SK-N-MC (cell line): Measurements from ENCODE around the gene SLC1A6.

Source experiments
- EZH2 ChIP-seq: fragments of 200-600 bp; sonication (generic); IDR thresholded peaks from one replicate; pipeline ENCODE4 v1.6.1; 2017; ENCODE audit warnings: antibody characterized with exemption
- FOXP2 ChIP-seq: optimal IDR thresholded peaks from 2 replicates; pipeline ENCODE3; 2011; ENCODE audit warnings: mild to moderate bottlenecking, moderate library complexity; ENCODE audit not compliant: insufficient read depth; ENCODE audit errors: extremely low read length, control extremely low read depth
- POLR2AphosphoS5 ChIP-seq: IDR thresholded peaks from 2 replicates; pipeline ENCODE4 v1.6.1; 2012; ENCODE audit warnings: mild to moderate bottlenecking, low read depth, low read length, borderline replicate concordance

DNA sequence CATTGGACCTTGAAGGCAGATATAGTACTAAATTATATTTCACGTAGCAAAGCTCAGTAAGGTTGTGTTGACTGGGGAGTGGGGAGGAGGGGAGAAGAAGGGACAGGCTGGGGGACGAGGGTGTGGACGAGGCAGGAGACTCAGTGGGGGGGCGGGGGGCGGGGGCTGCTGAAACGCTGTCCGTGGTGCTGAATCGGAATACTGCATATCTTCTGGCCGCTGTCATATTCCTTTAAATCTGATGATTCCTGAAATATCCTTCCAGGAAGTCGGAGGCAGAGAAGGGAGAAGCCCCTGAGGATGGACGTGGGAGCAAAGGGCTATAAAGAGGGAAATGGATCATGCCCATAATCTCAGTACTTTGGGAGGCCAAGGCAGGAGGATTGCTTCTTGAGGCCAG is 34.9 kb upstream of the SLC1A6 start:
- TF ChIP-seq POLR2AphosphoS5 (no peak), EZH2 (no peak), FOXP2 (no peak)
